HG02759 (cell line): ENCODE data around the gene NLRP12.
"Not testable (repeated sequence)": the region's sequence is repeated elsewhere in the genome, so short reads cannot be mapped to it uniquely, and the experiment has no call there.

Experiments
- ATAC-seq: cut with Tn5 transposase; IDR thresholded peaks from one replicate; pipeline ENCODE4 v1.9.1; 2021; ENCODE audit warnings: mild to moderate bottlenecking, moderate library complexity; ENCODE audit not compliant: unreplicated experiment

Gene NLRP12

DNA sequence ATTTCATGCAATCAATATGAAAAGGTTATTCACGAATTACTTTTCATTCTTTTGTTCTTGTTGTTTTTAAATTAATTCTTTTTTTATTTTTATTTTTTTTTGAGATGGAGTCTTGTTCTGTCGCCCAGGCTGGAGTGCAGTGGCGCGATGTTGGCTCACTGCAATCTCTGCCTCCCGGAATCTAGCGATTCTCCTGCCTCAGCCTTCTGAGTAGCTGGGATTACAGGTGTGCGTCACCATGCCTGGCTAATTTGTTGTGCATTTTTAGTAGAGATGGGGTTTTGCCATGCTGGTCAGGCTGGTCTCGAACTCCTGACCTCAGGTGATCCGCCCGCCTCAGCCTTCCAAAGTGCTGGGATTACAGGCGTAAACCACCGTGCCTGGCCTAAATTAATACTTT is 16.1 kb upstream of the NLRP12 start:
- not testable (repeated sequence) for ATAC-seq

- not testable (repeated sequence) for ATAC-seq
These were observed 14.3 kb upstream of the NLRP12 start for GRCh38 chr19:53838446-53838845.

DNA sequence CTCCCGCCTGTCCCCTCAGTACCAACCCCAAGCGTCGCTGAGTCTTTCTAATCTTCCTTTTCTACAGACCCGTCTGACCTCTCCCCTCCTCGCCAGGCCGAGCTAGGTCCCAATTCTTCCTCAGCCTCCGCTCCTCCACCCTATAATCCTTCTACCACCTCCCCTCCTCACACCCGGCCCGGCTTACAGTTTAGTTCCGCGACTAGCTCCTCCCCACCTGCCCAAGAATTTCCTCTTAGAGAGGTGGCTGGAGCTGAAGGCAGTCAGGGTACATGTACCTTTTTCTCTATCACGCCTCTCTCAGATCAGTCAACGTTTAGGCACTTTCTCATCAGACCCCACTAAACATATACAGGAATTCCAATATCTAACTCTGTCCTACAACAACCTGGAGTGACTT is 8.7 kb upstream of the NLRP12 start:
- not testable (repeated sequence) for ATAC-seq

DNA sequence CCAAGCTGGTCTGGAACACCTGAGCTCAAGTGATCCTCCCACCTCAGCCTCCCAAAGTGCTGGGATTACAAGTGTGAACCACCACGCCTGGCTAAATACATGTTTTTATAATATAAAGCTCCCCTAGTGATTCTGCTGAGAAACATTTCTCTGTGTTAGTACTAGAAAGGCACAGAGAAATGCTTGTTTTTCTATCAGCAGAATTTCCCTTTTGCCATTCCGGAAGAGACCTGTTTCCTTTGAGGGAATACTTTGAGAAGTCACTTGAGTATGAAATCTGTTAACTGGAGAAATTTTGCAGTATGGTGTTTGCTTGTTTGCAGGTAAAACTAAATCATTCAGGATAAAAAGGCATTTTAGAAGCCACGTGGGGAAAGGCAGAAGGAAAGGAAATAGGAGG is 4.4 kb upstream of the NLRP12 start:
- ATAC-seq, result no peak

DNA sequence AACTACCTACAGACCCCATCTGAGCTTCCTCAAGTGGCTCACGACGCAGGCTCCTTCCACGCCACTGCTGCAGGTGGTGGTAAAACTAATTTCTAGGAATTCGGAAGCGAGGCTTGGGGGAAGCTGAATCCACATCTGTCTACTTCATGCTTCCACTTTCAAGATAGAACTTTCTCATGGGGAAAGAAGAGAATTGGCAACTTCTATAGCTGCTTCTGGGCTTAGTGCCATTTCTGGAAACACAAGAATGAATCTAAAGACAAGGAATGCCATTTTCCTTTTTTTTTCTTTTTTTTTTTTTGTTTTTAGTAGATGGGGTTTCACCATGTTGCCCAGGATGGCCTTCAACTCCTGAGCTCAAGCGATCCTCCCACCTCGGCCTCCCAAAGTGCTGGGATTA is 2.8 kb upstream of the NLRP12 start:
- ATAC-seq, result no peak

GRCh38 chr19:53823380-53824120 is 564 bp downstream of the NLRP12 start:
- no peak for ATAC-seq

- no peak for ATAC-seq
These were observed 4.3 kb downstream of the NLRP12 start for GRCh38 chr19:53819861-53820260.

- ATAC-seq, result no peak
These were observed 5.4 kb downstream of the NLRP12 start for GRCh38 chr19:53818756-53819155.

DNA sequence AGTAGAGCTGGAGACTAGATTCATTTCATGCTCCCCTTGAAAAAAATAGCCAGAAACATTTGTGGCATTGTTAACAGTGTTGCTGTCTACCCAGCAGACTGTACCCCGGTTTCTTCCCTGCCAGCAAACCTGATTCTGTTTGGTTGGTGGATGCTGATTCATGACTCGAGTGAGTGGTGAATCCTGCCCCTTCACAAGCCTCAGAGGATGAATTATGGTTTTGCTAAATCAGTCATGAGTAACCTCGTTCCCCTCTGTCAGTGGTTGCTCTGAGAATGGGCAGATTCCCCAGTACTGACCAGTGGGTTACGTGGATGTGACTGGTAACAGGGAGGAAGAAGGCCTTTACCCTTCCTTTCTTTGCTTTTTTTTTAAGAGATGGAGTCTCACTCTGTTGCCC is 10.1 kb downstream of the NLRP12 start:
- ATAC-seq, result no peak

DNA sequence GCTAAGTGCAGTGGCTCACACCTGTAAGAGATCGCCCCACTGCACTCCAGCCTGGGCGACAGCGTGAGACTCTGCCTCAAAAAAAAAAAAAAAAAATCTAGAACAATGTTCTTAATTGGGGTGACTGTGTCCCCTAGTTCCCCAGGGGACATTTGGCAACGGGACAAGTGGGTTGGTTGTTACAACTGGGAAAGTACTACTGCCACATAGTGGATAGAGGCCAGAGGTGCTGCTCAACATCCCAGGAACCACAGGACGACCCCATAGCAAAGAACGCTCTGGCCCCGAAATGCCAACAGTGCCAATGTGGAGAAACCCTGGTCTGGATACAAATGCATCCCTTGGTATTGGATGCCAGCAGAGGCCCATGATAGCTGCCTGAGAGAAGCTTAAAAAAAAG is 11.8 kb downstream of the NLRP12 start:
- ATAC-seq, result no peak

- ATAC-seq, result no peak
These were observed 13.2 kb downstream of the NLRP12 start for GRCh38 chr19:53810891-53811290.

- no peak for ATAC-seq
These were observed 13.9 kb downstream of the NLRP12 start for GRCh38 chr19:53810187-53810546.

- no peak for ATAC-seq
These were observed 14.5 kb downstream of the NLRP12 start for GRCh38 chr19:53809518-53810186.

- no peak for ATAC-seq
These were observed 15.4 kb downstream of the NLRP12 start for GRCh38 chr19:53808710-53809125.

DNA sequence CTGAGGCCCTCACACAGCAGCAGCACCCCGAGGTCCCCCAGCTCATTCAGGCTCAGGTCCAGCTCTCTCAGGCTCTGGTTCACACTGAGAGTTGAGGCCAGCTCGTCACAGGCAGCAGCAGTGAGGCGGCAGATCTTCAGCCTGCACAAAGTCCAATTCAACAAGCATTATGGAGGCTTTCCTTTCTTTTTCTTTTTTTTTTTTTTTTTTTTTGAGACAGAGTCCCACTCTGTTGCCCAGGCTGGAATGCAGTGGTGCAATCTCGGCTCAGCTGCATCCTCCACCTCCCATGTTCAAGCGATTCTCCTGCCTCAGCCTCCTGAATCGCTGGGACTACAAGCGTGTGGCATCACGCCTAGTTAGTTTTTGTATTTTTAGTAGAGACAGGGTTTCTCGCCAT is 22.9 kb downstream of the NLRP12 start:
- no peak for ATAC-seq

- no peak for ATAC-seq
These were observed 29.1 kb downstream of the NLRP12 start for GRCh38 chr19:53795019-53795418.

- peak; percentile 83 for ATAC-seq
These were observed 31.2 kb downstream of the NLRP12 start for GRCh38 chr19:53792721-53793433.

DNA sequence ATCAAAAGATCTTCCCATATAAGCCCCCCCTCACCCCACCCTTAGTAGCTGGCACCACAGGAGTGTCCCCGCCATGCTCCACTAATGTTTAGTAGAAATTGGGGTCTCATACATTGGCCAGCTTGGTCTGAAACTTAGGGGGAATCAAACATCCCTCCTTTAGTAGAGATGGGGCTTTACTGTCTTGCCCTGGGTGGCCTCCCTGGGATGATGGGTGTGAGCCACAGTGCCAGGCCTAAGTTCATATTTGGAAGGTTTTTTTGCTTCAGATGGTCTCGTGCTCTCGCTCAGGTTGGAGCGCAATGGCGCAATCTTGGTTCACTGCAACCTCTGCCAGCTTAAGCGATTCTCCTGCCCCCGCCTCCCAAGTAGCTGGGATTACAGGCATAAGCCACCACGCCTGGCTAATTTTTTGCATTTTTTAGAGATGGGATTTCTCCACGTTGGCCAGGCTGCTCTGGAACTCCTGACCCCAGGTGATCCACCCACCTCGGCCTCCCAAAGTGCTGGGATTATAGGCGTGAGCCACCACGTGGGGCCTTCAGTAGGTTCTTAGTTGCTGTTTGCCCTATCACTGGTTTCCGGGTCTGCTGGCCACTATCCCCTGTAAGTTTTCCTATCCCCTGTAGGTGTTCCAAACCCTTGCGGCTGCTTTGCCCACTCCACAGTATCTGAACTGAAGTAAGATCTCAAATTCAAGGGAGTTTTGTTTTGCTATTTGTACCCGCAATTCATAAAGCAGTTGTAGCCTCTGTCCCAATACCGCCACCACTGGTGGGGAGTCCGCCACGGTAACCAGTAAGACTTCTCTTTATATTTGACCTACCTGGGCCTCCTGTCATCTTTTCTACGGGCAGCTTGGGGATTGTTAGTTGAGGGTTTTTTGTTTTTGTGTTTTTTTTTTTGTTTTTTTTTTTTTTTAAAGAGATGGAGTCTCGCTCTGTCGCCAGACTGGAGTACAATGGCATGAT is 34.1 kb downstream of the NLRP12 start:
- no peak for ATAC-seq

- ATAC-seq, result no peak
These were observed 36.8 kb downstream of the NLRP12 start for GRCh38 chr19:53787266-53787665.

DNA sequence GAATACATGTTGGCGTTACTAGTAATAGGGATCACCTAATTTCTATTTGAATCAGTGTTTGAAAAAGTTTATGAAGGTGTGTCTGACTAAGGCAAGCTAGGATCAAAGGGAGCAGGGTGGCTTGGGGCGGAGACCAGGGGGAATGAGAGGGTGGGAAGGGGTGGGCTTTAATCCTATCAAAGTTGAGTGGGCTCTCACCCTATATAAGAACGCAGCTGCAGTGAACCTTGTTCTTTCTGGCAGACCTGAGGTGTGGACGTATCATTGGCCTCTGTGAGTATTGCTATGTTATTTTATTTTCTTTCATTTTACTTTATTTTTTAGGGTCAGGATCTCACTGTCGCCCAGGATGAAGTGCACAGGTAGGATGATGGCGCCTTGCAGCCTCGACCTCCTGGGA is 37.4 kb downstream of the NLRP12 start:
- ATAC-seq, result no peak
